ENCODE data around the gene NSFL1C.

NSFL1C gene

DNA sequence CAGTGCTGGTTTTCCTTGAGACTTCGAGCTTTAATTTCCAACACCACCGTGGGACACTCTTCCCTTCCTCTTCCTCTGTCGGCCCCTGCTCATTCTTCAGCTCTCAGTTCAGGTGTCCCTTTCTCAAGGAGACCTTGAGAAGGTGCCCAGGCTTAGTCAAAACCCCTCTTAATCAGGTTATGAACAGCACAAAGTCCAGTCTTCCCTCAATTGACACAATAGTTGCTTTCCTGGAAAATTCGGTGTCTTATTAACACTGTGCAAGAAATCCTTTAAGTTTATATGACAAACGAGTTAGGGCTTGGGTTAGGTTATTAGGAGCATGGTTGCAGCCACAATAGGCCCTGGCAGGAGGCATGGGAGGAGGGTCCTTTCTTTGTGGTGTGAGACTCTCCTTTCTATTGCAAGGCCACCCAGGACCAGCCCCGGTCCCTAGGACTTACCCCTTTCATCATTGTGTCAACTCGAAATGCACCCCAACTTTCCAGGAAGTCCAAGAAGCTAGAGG lies 1.5 kb upstream of the NSFL1C start:
- peaks cover 12% of the 10 kb centered on the region for H3K36me3 ChIP-seq (ENCODE audit: insufficient read depth, low read length)
- H3K9ac ChIP-seq (ENCODE audit: low read length) = no peak overlapping the region
- H3K4me3 ChIP-seq (ENCODE audit: low read depth in 1 of 2, low read length in 2 of 2) = no peak overlapping the region
- peaks cover 35% of the 10 kb centered on the region for H3K4me1 ChIP-seq (ENCODE audit: insufficient read depth, low read length)
- H3K9me3 ChIP-seq (ENCODE audit: low read length) = no peaks in the 10 kb centered on the region
- H3K27ac ChIP-seq (ENCODE audit: low read depth, low read length) = no peak overlapping the region
- no peaks in the 10 kb centered on the region for H3K27me3 ChIP-seq (ENCODE audit: control insufficient read depth in 1 of 2, insufficient read depth in 2 of 2, low read length in 2 of 2)

DNA sequence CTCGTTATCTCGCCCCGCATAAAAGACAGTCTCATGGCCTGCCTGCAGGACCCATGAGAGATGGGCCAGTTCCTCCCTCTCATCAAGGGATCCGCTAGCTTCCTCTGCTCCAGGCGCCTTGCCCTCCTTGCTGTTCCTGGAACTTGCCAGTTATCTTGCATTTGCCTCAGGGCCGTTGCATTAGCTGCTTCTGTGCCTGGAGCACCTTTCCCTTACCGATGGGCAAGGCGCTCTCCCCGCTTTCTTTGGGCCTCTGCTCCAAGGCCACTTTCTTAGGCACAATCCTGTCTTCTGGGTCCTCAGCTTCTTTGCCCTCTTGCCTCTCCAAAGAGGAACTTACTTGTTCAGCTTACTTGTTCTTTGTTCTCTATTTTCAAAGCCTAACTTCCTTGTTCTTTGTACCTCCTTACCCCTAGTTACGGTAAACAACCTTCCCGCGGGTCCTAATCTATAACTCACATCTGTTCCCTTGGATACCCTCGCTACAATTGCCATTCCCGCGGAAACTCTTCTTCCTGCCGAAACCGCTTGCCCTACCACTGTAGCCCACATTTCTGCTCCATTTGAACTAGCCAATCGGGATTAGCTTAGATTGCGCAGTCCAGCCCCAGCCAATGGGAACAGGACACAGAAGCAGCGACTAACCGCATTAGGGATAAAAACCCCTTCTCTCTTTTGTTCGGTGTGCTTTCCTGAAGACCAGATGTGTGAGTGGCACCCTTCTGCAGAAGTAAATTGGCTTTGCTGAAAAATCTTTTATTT lies 887 bp upstream of the NSFL1C start:
- Histone ChIP-seq H3K4me1 (ENCODE audit: insufficient read depth, low read length) (peaks cover 35% of the 10 kb centered on the region), H3K4me3 (ENCODE audit: low read depth in 1 of 2, low read length in 2 of 2) (peak overlapping the region in 1 of 2 donors; percentile 57), H3K27ac (ENCODE audit: low read depth, low read length) (peak overlapping the region; percentile 41), H3K9ac (ENCODE audit: low read length) (no peak overlapping the region), H3K27me3 (ENCODE audit: control insufficient read depth in 1 of 2, insufficient read depth in 2 of 2, low read length in 2 of 2) (no peaks in the 10 kb centered on the region), H3K36me3 (ENCODE audit: insufficient read depth, low read length) (peaks cover 13% of the 10 kb centered on the region), H3K9me3 (ENCODE audit: low read length) (no peaks in the 10 kb centered on the region)

- Histone ChIP-seq H3K27me3 (ENCODE audit: control insufficient read depth in 1 of 2, insufficient read depth in 2 of 2, low read length in 2 of 2) (no peaks in the 10 kb centered on the region), H3K4me1 (ENCODE audit: insufficient read depth, low read length) (peaks cover 35% of the 10 kb centered on the region), H3K27ac (ENCODE audit: low read depth, low read length) (peak overlapping the region; percentile 41)
Measured at GRCh38 chr20:1467082-1467354, 369 bp upstream of the NSFL1C start.

GRCh38 chr20:1465470-1466210 lies 1.0 kb downstream of the NSFL1C start:
- Histone ChIP-seq H3K4me1 (ENCODE audit: insufficient read depth, low read length) (peaks cover 35% of the 10 kb centered on the region), H3K9ac (ENCODE audit: low read length) (peak overlapping the region; percentile 25), H3K27ac (ENCODE audit: low read depth, low read length) (peak overlapping the region; percentile 88), H3K4me3 (ENCODE audit: low read depth in 1 of 2, low read length in 2 of 2) (peak overlapping the region; percentile 92 to 93), H3K27me3 (ENCODE audit: control insufficient read depth in 1 of 2, insufficient read depth in 2 of 2, low read length in 2 of 2) (no peaks in the 10 kb centered on the region), H3K36me3 (ENCODE audit: insufficient read depth, low read length) (peaks cover 16% of the 10 kb centered on the region), H3K9me3 (ENCODE audit: low read length) (no peaks in the 10 kb centered on the region)

More at GRCh38 chr20:1467082-1467354, 369 bp upstream of the NSFL1C start:
- no peak overlapping the region for H3K9ac ChIP-seq (ENCODE audit: low read length)
- peak overlapping the region in 1 of 2 donors; percentile 57 for H3K4me3 ChIP-seq (ENCODE audit: low read depth in 1 of 2, low read length in 2 of 2)
- no peaks in the 10 kb centered on the region for H3K9me3 ChIP-seq (ENCODE audit: low read length)
- H3K36me3 ChIP-seq (ENCODE audit: insufficient read depth, low read length) = peaks cover 13% of the 10 kb centered on the region

DNA sequence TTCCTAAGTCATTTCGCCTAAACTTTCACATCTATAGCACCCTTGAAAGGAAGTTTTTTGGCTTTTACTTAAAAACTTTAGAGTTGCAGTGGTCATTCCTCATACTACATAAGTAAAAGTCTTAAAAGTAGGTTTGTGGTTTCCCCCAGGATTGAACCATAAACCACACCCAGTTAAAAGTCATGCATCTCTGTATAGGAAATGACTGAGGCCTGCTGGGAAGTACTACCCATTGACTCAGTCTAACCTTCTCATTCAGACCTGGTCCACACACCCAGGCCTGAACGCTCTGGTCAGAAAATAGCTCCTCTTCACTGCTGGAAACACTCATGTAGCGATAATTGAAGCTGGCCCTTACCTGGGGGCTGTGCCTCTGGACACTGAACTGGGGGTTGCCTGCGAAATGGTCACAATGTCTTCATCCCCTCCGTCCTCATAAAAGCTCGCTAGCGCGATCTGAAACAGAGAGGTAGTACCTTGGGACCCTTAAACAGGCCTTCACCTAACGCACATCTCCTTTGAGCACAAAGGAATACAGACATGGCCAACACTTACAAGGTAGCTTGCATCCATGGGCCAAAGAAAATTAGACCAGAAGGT lies 2.6 kb downstream of the NSFL1C start:
- H3K36me3 ChIP-seq (ENCODE audit: insufficient read depth, low read length) = peaks cover 31% of the 10 kb centered on the region
- H3K9ac ChIP-seq (ENCODE audit: low read length) = no peak overlapping the region
- no peak overlapping the region for H3K4me3 ChIP-seq (ENCODE audit: low read depth in 1 of 2, low read length in 2 of 2)
- no peaks in the 10 kb centered on the region for H3K9me3 ChIP-seq (ENCODE audit: low read length)
- no peaks in the 10 kb centered on the region for H3K27me3 ChIP-seq (ENCODE audit: control insufficient read depth in 1 of 2, insufficient read depth in 2 of 2, low read length in 2 of 2)
- peaks cover 35% of the 10 kb centered on the region for H3K4me1 ChIP-seq (ENCODE audit: insufficient read depth, low read length)
- H3K27ac ChIP-seq (ENCODE audit: low read depth, low read length) = no peak overlapping the region

- Histone ChIP-seq H3K4me1 (ENCODE audit: insufficient read depth, low read length) (peaks cover 35% of the 10 kb centered on the region), H3K9ac (ENCODE audit: low read length) (no peak overlapping the region), H3K27ac (ENCODE audit: low read depth, low read length) (no peak overlapping the region), H3K36me3 (ENCODE audit: insufficient read depth, low read length) (peaks cover 40% of the 10 kb centered on the region), H3K27me3 (ENCODE audit: control insufficient read depth in 1 of 2, insufficient read depth in 2 of 2, low read length in 2 of 2) (no peaks in the 10 kb centered on the region), H3K4me3 (ENCODE audit: low read depth in 1 of 2, low read length in 2 of 2) (no peak overlapping the region), H3K9me3 (ENCODE audit: low read length) (no peaks in the 10 kb centered on the region)
Measured at GRCh38 chr20:1462834-1463233, 3.8 kb downstream of the NSFL1C start.

- Histone ChIP-seq H3K27ac (ENCODE audit: low read depth, low read length) (no peak overlapping the region), H3K36me3 (ENCODE audit: insufficient read depth, low read length) (peaks cover 46% of the 10 kb centered on the region), H3K27me3 (ENCODE audit: control insufficient read depth in 1 of 2, insufficient read depth in 2 of 2, low read length in 2 of 2) (no peaks in the 10 kb centered on the region), H3K9me3 (ENCODE audit: low read length) (no peaks in the 10 kb centered on the region), H3K4me3 (ENCODE audit: low read depth in 1 of 2, low read length in 2 of 2) (no peak overlapping the region), H3K9ac (ENCODE audit: low read length) (no peak overlapping the region), H3K4me1 (ENCODE audit: insufficient read depth, low read length) (peaks cover 30% of the 10 kb centered on the region)
Measured at GRCh38 chr20:1462001-1462400, 4.6 kb downstream of the NSFL1C start.

DNA sequence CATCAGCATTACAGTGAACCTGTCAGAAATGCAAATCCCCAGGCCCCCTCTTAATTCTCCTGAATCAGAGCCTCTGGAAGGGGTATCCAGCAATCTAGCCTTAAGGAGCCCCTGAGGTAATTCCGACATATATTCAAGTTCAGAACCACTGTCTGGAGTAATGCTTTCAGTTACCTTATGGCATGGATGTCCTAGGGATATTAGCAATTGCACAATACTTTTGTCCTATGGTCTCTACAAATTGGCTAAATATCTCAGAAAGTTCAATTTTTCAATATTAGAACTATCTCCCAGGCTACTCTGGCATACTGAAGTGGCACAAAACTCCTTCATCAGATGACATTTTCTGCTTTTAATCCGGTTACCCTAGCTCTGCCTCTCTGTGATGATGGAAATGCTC lies 6.4 kb downstream of the NSFL1C start:
- Histone ChIP-seq H3K4me1 (ENCODE audit: insufficient read depth, low read length) (peaks cover 21% of the 10 kb centered on the region), H3K9me3 (ENCODE audit: low read length) (no peaks in the 10 kb centered on the region), H3K27me3 (ENCODE audit: control insufficient read depth in 1 of 2, insufficient read depth in 2 of 2, low read length in 2 of 2) (no peaks in the 10 kb centered on the region), H3K4me3 (ENCODE audit: low read depth in 1 of 2, low read length in 2 of 2) (no peak overlapping the region), H3K27ac (ENCODE audit: low read depth, low read length) (no peak overlapping the region), H3K9ac (ENCODE audit: low read length) (no peak overlapping the region), H3K36me3 (ENCODE audit: insufficient read depth, low read length) (peaks cover 58% of the 10 kb centered on the region)

- Histone ChIP-seq H3K4me3 (ENCODE audit: low read depth in 1 of 2, low read length in 2 of 2) (no peak overlapping the region), H3K36me3 (ENCODE audit: insufficient read depth, low read length) (peaks cover 68% of the 10 kb centered on the region), H3K27ac (ENCODE audit: low read depth, low read length) (no peak overlapping the region), H3K4me1 (ENCODE audit: insufficient read depth, low read length) (no peaks in the 10 kb centered on the region), H3K9ac (ENCODE audit: low read length) (no peak overlapping the region), H3K9me3 (ENCODE audit: low read length) (no peaks in the 10 kb centered on the region), H3K27me3 (ENCODE audit: control insufficient read depth in 1 of 2, insufficient read depth in 2 of 2, low read length in 2 of 2) (no peaks in the 10 kb centered on the region)
Measured at GRCh38 chr20:1457992-1458391, 8.7 kb downstream of the NSFL1C start.

DNA sequence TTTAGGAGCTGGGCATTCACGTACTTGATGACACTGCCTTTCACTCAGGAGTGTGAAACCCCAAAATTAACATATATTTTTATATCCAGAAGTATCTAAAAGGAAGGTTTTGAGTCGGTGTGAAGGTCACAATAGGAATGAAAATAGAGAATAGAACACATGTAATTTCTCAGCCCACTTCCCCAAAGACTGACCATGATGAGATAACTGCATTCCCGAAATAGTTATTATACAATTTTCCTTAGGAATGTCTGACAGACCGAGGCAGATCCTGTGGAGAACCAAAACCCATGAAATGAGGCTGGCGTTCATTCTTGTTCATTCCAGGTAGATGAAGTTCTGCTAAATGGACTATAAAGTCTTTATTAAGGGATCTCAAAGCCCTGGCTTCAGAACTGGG lies 10.3 kb downstream of the NSFL1C start:
- Histone ChIP-seq H3K27ac (ENCODE audit: low read depth, low read length) (no peak overlapping the region), H3K9ac (ENCODE audit: low read length) (no peak overlapping the region), H3K4me1 (ENCODE audit: insufficient read depth, low read length) (no peaks in the 10 kb centered on the region), H3K9me3 (ENCODE audit: low read length) (no peaks in the 10 kb centered on the region), H3K27me3 (ENCODE audit: control insufficient read depth in 1 of 2, insufficient read depth in 2 of 2, low read length in 2 of 2) (no peaks in the 10 kb centered on the region), H3K4me3 (ENCODE audit: low read depth in 1 of 2, low read length in 2 of 2) (no peak overlapping the region), H3K36me3 (ENCODE audit: insufficient read depth, low read length) (peaks cover 85% of the 10 kb centered on the region)

DNA sequence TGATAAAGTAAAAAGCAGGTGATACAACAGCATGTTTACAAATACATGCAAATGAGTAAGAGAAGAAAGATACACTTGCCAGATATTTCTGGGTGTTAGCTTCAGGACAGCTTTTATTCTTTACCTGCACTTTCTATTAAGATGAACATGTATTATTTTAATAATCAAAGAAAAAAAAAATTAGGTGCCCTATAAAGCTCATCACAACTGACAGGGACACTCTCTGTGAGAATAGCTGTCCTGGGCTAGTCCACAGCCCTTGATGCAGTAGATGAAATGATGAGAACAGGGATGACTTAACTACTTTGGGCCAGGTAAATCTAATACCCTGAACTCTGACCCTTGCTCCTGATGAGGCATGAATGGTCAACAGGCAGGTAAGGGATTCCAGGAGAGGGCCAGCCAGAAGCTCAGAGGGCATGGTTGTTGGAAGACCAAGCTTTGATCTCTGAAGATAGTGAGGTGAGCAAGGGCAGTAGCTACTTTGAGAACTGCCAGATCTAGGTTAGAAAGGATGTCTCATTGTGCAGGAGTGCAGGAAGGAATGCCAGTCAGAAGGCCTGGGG lies 15.6 kb downstream of the NSFL1C start:
- Histone ChIP-seq H3K9ac (ENCODE audit: low read length) (no peak overlapping the region), H3K27ac (ENCODE audit: low read depth, low read length) (no peak overlapping the region), H3K27me3 (ENCODE audit: control insufficient read depth in 1 of 2, insufficient read depth in 2 of 2, low read length in 2 of 2) (no peaks in the 10 kb centered on the region), H3K4me3 (ENCODE audit: low read depth in 1 of 2, low read length in 2 of 2) (no peak overlapping the region), H3K9me3 (ENCODE audit: low read length) (no peaks in the 10 kb centered on the region), H3K36me3 (ENCODE audit: insufficient read depth, low read length) (peaks cover 100% of the 10 kb centered on the region), H3K4me1 (ENCODE audit: insufficient read depth, low read length) (no peaks in the 10 kb centered on the region)
